Body of pancreas (tissue), 4 donors: ENCODE data around the gene CCDC158. TPM values are rescaled to one million over a fixed set of nuclear protein-coding genes. Genes with fewer than 3 reads are reported as not detected.

Source experiments
- ATAC-seq: fragments of 150-250 bp; one replicate; pipeline ENCODE4 v1.9.1; 2016
- DNase-seq, 4 donors: peaks; one replicate each; pipeline ENCODE4 v3.0.0-alpha.2; 2019
- H3K27ac ChIP-seq, 4 donors: fragments of 200-600 bp; sonication (generic); 1 replicate in 3 of 4; 2 replicates in 1 of 4; pipeline versions ENCODE4 v1.5.1 to v1.6.1; 2016 to 2019; ENCODE audit warnings: mild to moderate bottlenecking in 1 of 4, mixed read lengths in 1 of 4, moderate library complexity in 1 of 4
- H3K27me3 ChIP-seq, 2 donors: fragments of 200-600 bp; sonication (generic); one replicate each; pipeline ENCODE4 v1.6.0; 2016; ENCODE audit warnings: mild to moderate bottlenecking in 1 of 2
- H3K36me3 ChIP-seq, 2 donors: fragments of 200-600 bp; sonication (generic); replicated peaks in 1 of 2; 2 replicates each; pipeline ENCODE4 v1.5.1; 2016; ENCODE audit warnings: low read depth in 2 of 2; ENCODE audit not compliant: insufficient read depth in 1 of 2
- H3K4me1 ChIP-seq: fragments of 200-600 bp; sonication (generic); one replicate; pipeline ENCODE4 v1.6.0; 2016
- H3K4me3 ChIP-seq, 2 donors: fragments of 200-600 bp; sonication (generic); 1 replicate in 1 of 2; 2 replicates in 1 of 2; pipeline ENCODE4 v1.5.1; 2016 to 2019
- H3K9me3 ChIP-seq, 3 donors: fragments of 200-600 bp; sonication (generic); 1 replicate in 2 of 3; 2 replicates in 1 of 3; pipeline ENCODE4 v1.5.1; 2016
- POLR2A ChIP-seq, 3 donors: fragments of 450-650 bp; IDR thresholded peaks; one replicate each; pipeline ENCODE4 v1.6.1; 2016; ENCODE audit warnings: antibody characterized with exemption in 3 of 3, mild to moderate bottlenecking in 2 of 3
- WGBS, 2 donors: methylation state at CpG; one replicate each; pipeline ENCODE4 v1.1.5; 2017; 5-methylcytosine and 5-hydroxymethylcytosine counted together
- intact Hi-C: fragments of 100-400 bp; cut with DNase I; formaldehyde crosslinking; loops from one replicate; pipeline ENCODE4 v1.15.1; 2023
- small RNA-seq: library from RNA; depleted of rRNA; stranded (forward); fragments of <200 nt; gene quantifications from one replicate; pipeline ENCODE3, GENCODE V24; 2016
- total RNA-seq, 2 donors: library from RNA; depleted of rRNA; stranded (reverse); fragments of >200 nt; gene quantifications; one replicate each; pipeline ENCODE4 v1.1.0, GENCODE V29; 2016
- TF ChIP-seq, protein P1 (sequence below), 7 experiments: fragments of 450-650 bp in 4 of 7; fragments of 200-600 bp in 3 of 7; sonication (generic) in 3 of 7; IDR thresholded peaks; one replicate each; pipeline ENCODE4 v1.5.1; 2016 to 2019; ENCODE audit warnings: antibody characterized with exemption in 7 of 7

The CCDC158 gene
- total RNA-seq, 2 donors from 2014 or later, result 0.99 to 1.3 TPM

DNA sequence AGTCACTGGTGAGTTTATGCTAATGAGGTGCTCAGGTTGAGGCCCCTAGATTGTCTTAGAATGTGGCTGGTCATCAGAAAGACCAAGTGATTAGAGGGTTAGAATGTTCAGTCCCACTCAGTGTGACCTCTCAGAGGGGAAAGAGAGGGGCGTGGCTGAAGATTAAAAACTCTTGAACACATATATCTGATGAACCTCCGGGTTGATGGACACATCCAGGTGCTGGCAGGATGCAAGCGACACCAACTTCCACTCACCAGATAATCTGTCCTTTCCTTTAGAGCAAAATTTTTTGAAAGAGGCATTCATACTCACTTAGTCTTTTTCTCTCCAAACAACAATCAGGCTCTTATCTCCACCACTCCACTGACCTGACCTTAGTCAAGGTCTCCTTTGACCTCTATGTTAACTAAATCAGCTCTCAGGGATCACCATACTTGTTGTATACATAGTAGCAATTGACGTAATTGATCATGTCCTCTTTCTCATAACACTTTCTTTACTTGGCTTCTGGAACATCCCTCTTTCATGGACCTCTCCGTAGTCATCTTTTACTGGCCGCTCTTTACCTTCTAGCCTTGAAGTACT, 155.2 kb downstream of the CCDC158 start:
- no peak overlapping the region for H3K4me3 ChIP-seq
- H3K9me3 ChIP-seq, result no peaks in the 10 kb centered on the region
- WGBS, 2 donors, result 81 to 86% methylated on average over 6 of the region's 6 CpGs
- intact Hi-C loops, result no loop called here
- no peaks in the 10 kb centered on the region for H3K4me1 ChIP-seq
- no peak overlapping the region for H3K27ac ChIP-seq
- H3K36me3 ChIP-seq, result peaks cover 0 to 5% of the 10 kb centered on the region in 2 donors
- ATAC-seq, result no peak
- no peak for DNase-seq
- no peaks in the 10 kb centered on the region for H3K27me3 ChIP-seq
- TF ChIP-seq, protein P1, sequence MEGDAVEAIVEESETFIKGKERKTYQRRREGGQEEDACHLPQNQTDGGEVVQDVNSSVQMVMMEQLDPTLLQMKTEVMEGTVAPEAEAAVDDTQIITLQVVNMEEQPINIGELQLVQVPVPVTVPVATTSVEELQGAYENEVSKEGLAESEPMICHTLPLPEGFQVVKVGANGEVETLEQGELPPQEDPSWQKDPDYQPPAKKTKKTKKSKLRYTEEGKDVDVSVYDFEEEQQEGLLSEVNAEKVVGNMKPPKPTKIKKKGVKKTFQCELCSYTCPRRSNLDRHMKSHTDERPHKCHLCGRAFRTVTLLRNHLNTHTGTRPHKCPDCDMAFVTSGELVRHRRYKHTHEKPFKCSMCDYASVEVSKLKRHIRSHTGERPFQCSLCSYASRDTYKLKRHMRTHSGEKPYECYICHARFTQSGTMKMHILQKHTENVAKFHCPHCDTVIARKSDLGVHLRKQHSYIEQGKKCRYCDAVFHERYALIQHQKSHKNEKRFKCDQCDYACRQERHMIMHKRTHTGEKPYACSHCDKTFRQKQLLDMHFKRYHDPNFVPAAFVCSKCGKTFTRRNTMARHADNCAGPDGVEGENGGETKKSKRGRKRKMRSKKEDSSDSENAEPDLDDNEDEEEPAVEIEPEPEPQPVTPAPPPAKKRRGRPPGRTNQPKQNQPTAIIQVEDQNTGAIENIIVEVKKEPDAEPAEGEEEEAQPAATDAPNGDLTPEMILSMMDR (IDR thresholded peaks at IDR 0.05), result no peak
- no peak for TF ChIP-seq POLR2A (IDR thresholded peaks at IDR 0.05)

Small RNA genes within 50 kb of the gene (small RNA-seq; reads per million reads assigned to genes)
- gene RF00278 (not detected), gene RNU6-1000P (not detected)

Other genes with a start within 250 kb of the CCDC158 start
- gene SCARB2, start 207.3 kb downstream of the CCDC158 start, total RNA-seq, result 100 to 1,000 TPM in 1 of 2 donors, 10 to 100 TPM in 1; 74.5 to 167 TPM
- 10 to 100 TPM; 10.1 to 16.2 TPM for gene FAM47E, start 169.4 kb downstream of the CCDC158 start, total RNA-seq
- 1 to 10 TPM; 6.2 to 6.6 TPM for gene STBD1, start 114.4 kb downstream of the CCDC158 start, total RNA-seq
- gene SHROOM3, start 14.1 kb upstream of the CCDC158 start, total RNA-seq, result 10 to 100 TPM; 56.7 to 96.0 TPM